MG63 (cell line): Measurements from ENCODE around the gene RGS6. TPM values are rescaled to one million over a fixed set of nuclear protein-coding genes. Genes with fewer than 3 reads are reported as not detected.

Experiments used
- DNase-seq: peaks from one replicate; pipeline ENCODE4 v3.0.0-alpha.2; 2020
- H3K27me3 ChIP-seq: fragments of 250-450 bp; sonication (Bioruptor Pico); 2 replicates; pipeline ENCODE4 v1.5.1; 2020; ENCODE audit warnings: mild to moderate bottlenecking, moderate library complexity
- H3K36me3 ChIP-seq: fragments of 250-450 bp; sonication (Bioruptor Pico); 2 replicates; pipeline ENCODE4 v1.5.1; 2020; ENCODE audit warnings: mild to moderate bottlenecking, moderate library complexity
- H3K4me3 ChIP-seq: fragments of 250-450 bp; sonication (Bioruptor Pico); 2 replicates; pipeline ENCODE4 v1.5.1; 2020; ENCODE audit warnings: mild to moderate bottlenecking, moderate library complexity
- H3K9me3 ChIP-seq: fragments of 250-450 bp; sonication (Bioruptor Pico); 2 replicates; pipeline ENCODE4 v1.5.1; 2020; ENCODE audit warnings: mild to moderate bottlenecking, moderate library complexity
- total RNA-seq: library from RNA; depleted of rRNA; stranded (reverse); fragments of >200 nt; shearing (Covaris generic); gene quantifications from 2 replicates; pipeline ENCODE4 v1.2.3, GENCODE V29; 2014; ENCODE audit warnings: low replicate concordance

The RGS6 gene
- total RNA-seq, 1 experiment from 2014 or later: not detected

DNA sequence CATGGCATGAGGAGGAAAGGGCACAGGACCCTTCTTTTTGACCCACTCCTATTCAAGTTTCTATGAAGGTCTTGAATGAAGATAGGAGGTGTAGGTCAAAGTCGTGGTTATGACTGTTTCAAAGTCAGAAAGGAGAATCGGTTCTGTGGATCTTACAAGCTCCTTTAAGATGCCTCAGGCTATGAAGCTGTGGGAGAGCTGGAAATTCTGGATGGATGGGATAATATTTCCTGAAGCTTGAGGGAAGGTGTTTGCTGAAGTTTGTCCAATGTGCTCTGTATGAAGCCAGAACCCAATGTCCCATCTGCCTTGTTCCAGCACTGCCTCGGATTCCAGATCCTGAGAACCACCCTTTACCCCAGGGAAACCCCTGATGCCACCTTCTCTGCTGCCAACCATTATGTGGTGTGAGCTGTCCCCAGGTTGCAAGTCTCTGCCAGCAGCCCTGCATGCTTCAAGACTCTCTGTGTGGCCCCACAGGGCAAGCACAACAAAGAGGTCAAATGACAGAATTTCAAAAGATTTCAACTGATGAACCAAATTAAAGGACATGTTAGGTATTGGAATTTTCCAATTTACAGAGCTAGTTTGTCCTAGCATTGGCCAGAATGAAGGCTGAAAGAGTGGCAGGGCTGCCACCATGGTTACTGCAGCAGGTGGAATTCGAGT lies 472.0 kb downstream of the RGS6 start:
- Histone ChIP-seq H3K4me3 (no peak overlapping the region), H3K9me3 (no peaks in the 10 kb centered on the region)
- no peak for DNase-seq

DNA sequence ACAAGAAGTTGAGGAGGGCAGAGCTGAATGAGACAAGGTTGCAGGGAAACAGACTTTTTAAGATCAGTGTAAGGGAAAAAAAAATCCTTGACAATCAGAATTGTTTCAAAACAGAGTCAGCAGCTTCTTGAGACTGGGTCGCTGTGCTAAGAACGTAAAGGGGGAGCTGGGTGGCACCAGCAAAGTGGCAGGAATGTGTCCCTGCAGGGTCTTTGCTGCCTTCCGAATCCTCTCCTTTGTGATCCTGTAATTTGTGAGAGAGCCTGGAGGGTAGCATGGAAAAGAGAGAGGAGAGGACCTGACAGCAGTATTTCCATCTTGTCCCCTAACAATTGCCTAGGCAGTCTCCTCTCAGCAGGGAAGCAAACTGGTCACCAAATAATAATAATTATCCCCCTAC lies 472.8 kb downstream of the RGS6 start:
- no peaks in the 10 kb centered on the region for H3K27me3 ChIP-seq
- DNase-seq: no peak
- no peak overlapping the region for H3K4me3 ChIP-seq
- H3K36me3 ChIP-seq: no peaks in the 10 kb centered on the region
- no peaks in the 10 kb centered on the region for H3K9me3 ChIP-seq

More for the DNA sequence above, 472.0 kb downstream of the RGS6 start:
- H3K27me3 ChIP-seq: no peaks in the 10 kb centered on the region
- no peaks in the 10 kb centered on the region for H3K36me3 ChIP-seq

DNA sequence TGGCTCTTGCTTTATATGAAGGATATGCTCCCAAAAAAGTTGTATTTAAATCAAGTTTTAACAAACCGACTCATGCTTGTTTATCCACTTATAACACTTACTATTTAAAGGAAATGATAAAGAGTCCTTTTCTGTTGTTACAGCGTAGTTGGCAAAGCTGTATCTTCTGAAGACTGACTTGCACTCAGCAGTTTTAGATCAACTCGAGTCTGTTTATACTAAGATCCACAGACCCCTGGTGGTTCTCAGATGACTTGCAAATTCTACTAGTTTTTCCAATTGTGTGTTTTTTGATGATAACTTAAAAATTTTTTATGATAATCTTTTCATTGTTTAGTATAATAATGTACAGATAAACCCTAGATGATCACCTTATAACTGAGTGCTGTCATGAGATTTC lies 475.8 kb downstream of the RGS6 start:
- H3K9me3 ChIP-seq: no peaks in the 10 kb centered on the region
- H3K36me3 ChIP-seq: no peaks in the 10 kb centered on the region
- no peak overlapping the region for H3K4me3 ChIP-seq
- DNase-seq: no peak
- no peaks in the 10 kb centered on the region for H3K27me3 ChIP-seq

DNA sequence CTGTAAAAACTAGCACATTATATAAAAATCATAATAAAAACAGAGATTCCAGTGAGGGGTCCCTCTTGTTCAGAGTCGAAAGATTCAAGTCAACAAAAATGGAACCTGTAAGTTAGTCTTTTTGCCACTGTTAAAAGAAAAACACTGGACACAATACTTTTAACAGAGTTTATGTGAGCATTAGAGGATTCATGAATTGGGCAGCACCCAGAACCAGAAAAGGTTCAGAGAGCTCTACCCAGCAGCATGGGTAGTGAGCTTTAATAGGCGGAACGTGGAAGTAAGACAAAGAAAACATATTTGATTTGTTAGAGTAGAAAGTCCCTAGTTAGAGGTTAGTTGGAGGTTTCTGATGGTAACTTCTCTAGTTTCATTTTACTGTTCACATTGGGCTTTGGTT lies 476.8 kb downstream of the RGS6 start:
- no peaks in the 10 kb centered on the region for H3K27me3 ChIP-seq
- H3K4me3 ChIP-seq: no peak overlapping the region
- no peak for DNase-seq
- H3K9me3 ChIP-seq: no peaks in the 10 kb centered on the region
- no peaks in the 10 kb centered on the region for H3K36me3 ChIP-seq

DNA sequence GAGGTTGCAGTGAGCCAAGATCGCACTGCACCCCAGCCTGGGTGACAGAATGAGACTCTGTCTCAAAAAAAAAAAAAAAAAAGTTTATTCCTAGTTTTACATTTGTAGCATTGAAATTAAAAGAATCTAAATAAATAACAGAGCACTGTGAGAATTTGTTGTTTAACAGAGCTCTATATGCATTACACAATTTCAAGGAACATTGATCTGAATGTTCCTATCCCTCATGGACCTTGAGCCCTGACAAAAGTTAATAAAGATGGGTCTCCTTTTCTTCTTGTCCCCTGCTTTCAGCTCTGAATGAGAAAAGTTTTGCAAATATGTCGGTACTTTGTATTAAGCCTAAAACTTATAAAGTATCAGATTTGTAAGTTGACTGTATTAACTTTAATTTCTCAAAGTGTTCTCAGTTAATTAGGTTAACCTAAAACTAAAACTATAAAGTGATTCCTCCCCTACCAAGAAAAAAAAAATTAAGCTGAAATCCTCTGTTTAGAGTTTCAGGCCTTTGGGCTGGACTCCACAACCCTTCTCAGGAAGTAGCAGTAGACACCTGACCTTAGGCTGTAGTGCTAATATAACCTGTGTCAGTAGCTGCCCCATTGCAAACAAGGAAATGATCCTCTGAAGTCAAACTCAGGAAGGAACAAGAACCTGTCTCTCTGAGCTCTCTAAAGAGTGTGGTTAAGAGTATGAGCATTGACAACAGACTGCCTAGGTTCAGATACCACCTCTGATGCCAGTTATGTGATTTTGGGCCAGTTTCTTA lies 484.0 kb downstream of the RGS6 start:
- Histone ChIP-seq H3K36me3 (no peaks in the 10 kb centered on the region), H3K4me3 (no peak overlapping the region), H3K27me3 (no peaks in the 10 kb centered on the region), H3K9me3 (no peaks in the 10 kb centered on the region)
- no peak for DNase-seq

DNA sequence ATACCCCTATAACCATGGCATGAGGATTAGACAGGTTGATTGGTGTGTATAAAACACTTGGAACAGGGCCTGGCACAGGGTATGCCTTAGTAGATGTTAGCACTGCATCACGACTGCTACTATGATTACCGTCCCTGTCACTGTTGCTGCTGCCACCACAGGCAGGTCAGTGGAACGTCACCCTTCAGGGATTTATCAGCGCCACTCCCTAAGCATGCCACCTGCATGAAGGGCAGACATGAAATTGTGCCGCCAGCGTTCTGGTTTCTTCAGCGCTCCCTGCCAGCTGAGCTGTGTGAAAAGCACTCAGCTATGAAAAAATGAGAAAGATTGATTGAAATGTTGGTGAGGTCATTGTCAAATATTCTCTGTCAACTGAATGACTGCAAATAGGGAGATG lies 484.7 kb downstream of the RGS6 start:
- Histone ChIP-seq H3K36me3 (no peaks in the 10 kb centered on the region), H3K9me3 (no peaks in the 10 kb centered on the region), H3K27me3 (no peaks in the 10 kb centered on the region), H3K4me3 (no peak overlapping the region)
- DNase-seq: no peak

DNA sequence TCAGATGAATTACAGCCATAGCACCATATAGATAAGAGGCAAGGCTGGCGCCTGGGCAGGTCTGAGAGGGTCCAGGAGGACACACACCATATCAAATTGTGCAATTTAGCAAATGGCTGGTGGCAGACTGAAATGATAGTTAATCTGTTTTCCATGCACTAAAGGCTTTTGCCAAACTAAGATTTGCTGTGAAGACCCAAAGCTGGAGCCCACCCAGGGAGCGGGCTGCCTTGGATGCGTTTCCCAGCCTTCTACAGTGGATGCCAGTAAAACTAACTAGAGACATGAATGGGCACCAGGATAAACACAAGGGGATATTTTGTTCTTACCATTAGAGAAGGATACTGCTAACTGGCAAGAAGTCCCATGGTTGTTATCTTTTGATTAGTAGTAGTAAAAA lies 486.6 kb downstream of the RGS6 start:
- no peak for DNase-seq
- Histone ChIP-seq H3K4me3 (no peak overlapping the region), H3K9me3 (no peaks in the 10 kb centered on the region), H3K27me3 (no peaks in the 10 kb centered on the region), H3K36me3 (no peaks in the 10 kb centered on the region)

DNA sequence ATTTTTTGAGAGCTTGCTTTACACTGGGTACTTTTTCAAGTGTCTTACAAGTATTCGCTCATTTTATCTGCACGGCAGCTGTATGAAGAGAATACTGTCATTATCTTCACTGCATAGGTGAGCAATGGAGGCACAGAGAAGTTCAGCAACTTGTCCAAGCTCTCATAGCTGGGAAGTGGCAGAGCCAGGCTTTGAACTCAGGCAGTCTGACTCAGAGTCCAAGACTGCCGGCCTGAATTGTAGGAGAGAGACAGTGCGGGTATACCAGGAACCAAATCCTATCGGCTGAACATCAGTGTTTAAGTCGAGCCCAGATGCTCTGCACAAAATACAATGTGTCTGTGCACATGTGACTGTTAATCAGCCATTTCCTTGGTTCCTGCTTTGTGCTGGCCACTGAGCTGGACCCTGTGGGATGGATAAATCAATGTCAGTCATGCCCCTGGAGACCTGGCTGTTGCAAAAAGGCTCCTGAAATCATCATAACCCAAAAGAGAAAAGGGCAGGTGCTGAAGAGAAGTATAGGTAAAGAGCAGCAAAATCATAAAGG lies 487.1 kb downstream of the RGS6 start:
- Histone ChIP-seq H3K4me3 (no peak overlapping the region), H3K27me3 (no peaks in the 10 kb centered on the region), H3K9me3 (no peaks in the 10 kb centered on the region), H3K36me3 (no peaks in the 10 kb centered on the region)
- no peak for DNase-seq

DNA sequence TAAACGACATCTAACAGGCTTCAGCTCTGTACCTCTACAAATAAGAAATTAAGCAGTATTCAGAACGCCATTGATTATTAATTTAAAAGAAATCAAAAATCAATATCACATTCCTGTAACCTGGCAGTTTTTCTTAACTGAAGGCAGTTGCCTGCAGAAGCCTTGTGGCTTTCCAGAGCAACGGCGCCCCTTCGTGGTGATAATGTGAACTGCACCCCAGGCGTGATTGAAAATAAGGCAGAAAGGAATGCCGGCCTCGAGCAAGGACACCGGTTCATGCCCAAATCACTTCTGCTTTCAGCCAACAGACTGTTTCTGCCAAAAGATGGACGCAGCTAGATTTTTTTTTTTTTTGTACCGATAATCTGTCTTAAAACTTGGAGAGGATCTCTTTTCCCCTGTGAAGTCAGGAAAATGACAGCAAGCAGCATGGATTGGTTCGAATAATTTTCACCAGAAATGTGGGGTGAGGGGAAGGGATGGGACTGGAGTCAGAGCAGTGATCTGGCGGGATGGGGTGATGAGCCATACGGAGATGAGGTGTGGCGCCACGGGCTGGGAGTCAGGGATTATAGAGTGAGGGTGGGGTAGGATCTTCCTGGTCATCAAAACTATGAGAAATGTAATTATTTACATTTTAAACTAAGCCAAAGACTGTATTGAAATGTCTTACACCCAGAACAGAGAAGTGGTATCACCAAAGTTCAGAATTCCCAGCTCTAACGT lies 488.7 kb downstream of the RGS6 start:
- no peaks in the 10 kb centered on the region for H3K9me3 ChIP-seq
- DNase-seq: peak; percentile 48
- H3K36me3 ChIP-seq: no peaks in the 10 kb centered on the region
- H3K27me3 ChIP-seq: no peaks in the 10 kb centered on the region
- no peak overlapping the region for H3K4me3 ChIP-seq

DNA sequence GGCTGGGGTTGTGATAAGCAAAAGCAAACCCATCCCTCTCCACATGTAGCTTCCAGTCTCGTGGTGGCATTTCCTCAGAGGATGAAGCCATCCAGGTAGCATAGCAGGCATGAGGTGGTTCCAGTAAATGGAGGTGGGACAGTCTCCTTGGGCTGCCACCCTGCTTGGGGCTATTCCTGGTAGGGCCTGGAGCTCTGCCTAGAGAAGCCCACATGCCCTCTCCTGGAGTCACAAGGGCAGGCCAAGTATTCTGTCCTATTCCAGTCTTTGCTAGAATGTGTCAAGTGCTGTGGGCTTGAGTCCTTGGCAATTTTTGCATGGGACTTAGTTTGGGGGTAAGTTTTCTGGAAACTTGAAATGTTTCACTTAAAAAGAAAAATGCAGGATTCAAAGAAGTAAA lies 491.7 kb downstream of the RGS6 start:
- no peaks in the 10 kb centered on the region for H3K9me3 ChIP-seq
- no peak for DNase-seq
- H3K4me3 ChIP-seq: no peak overlapping the region
- H3K36me3 ChIP-seq: no peaks in the 10 kb centered on the region
- H3K27me3 ChIP-seq: no peaks in the 10 kb centered on the region

DNA sequence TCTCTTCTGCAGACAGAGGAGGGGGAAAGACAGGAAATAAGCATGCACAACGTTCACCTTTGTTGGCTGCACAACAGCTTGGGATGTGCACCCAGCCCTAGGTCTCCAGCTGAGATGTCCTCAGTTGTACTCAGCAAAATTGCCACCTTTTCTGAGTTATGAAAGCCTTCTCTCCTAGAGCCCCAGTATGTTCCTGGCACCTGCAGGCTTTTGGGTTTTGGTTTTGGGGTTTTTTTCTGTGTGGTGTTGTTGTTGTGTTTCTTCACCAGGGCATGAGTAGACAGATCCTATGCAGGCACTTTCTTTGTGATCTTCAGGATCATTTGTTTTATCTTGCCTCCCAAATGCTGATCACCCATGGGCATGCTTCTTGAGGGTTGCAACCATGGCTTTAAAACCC lies 498.2 kb downstream of the RGS6 start:
- H3K9me3 ChIP-seq: no peaks in the 10 kb centered on the region
- no peak for DNase-seq
- no peak overlapping the region for H3K4me3 ChIP-seq
- no peaks in the 10 kb centered on the region for H3K27me3 ChIP-seq
- no peaks in the 10 kb centered on the region for H3K36me3 ChIP-seq

DNA sequence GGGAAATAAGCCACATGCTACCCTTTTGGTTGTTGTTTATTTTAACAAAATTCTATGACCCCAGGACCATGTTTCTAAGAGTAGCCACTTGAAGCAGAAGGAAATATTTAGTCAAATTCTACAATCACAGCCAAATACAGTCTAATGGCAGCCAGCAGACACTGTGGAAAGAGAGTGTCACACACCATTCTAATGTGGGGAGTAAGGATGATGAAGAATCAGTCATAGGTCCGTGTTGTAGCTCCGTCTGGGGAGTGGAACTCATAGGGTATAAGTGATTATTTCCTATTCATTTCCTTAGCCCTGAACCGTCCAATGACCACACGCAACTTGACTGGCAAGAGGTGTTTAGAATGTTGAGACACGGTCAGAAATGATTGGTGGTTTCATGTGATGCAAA lies 500.5 kb downstream of the RGS6 start:
- no peaks in the 10 kb centered on the region for H3K36me3 ChIP-seq
- no peaks in the 10 kb centered on the region for H3K9me3 ChIP-seq
- H3K27me3 ChIP-seq: no peaks in the 10 kb centered on the region
- DNase-seq: no peak
- no peak overlapping the region for H3K4me3 ChIP-seq

DNA sequence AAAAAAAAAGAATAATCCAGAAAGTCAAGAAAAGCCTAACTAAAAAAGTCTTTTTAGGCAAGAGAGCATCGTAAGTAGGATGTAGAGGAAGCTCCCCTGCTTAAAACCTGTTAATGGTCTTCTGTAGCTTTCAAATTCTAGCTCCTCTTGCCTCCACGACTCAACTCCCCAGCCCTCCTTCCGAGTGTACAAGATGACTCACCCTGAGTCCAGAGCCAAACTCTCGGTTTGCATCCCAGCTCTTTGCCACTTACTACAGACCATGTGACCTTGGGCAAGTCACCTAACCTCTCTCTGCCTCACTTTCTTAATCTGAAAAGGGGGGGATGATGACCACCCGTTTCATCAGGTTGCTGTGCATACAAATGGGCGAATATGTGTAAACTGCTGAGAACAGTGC lies 501.3 kb downstream of the RGS6 start:
- no peaks in the 10 kb centered on the region for H3K9me3 ChIP-seq
- DNase-seq: peak; percentile 44
- H3K27me3 ChIP-seq: no peaks in the 10 kb centered on the region
- H3K36me3 ChIP-seq: no peaks in the 10 kb centered on the region
- H3K4me3 ChIP-seq: no peak overlapping the region

DNA sequence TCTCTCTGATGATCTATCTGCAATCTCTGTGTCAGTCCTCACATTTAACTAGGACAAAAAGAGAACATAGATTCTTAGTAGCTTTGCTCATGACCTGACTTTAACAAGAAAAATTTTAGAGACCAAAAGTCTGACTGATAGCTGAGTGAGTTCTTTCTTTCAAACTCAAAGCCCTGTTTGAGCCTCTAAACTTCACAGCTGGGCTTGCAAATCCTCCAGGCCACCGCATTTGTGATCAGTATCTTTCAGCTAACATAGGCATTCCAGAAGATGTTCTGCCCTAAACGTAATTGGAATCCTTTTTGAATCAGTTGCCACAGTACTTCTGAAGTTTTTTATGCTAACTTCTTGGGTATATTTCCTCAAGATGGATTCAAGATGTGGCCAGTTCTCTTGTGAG lies 502.6 kb downstream of the RGS6 start:
- Histone ChIP-seq H3K4me3 (no peak overlapping the region), H3K27me3 (no peaks in the 10 kb centered on the region), H3K36me3 (no peaks in the 10 kb centered on the region), H3K9me3 (no peaks in the 10 kb centered on the region)
- no peak for DNase-seq

DNA sequence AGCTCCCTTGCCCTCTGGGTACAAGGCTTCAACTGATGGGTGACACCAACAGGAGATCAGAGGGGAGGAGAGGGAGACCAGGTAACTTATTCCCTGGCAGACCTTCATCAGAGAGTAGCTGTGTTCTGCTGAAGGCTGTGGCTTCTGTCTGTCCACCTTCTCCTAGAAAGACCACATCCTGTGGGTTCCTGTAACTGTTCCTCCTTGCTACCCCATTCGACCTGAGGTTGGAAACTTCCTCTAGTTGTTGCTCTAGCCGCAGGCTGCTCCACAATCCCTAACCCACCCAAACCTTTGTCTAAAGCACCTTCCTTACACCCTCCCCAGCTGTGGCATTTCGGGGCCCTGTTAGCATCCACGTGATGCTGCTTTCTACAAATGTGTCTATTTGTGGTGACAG lies 507.5 kb downstream of the RGS6 start:
- Histone ChIP-seq H3K9me3 (no peaks in the 10 kb centered on the region), H3K27me3 (no peaks in the 10 kb centered on the region), H3K36me3 (no peaks in the 10 kb centered on the region), H3K4me3 (no peak overlapping the region)
- DNase-seq: no peak

DNA sequence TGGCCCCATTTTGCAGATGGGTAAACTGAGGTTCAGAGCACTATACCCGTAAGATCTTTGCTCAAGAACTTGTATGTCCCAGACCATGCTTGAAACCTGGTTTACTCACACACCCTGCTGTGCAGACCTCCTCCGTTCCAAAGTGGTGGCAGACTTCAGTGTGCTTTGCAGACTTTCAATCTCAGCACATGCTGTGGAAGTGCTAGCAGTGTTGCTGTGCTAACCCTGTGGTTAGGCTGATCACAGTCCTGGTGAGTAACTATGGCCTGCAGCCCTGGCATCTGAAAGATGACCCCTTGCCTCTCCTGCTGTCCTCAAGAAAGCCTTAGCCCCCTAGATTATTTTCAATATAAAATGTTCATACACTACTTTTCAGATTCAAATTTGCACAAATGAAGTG lies 511.0 kb downstream of the RGS6 start:
- Histone ChIP-seq H3K4me3 (no peak overlapping the region), H3K9me3 (no peaks in the 10 kb centered on the region), H3K27me3 (no peaks in the 10 kb centered on the region), H3K36me3 (no peaks in the 10 kb centered on the region)
- no peak for DNase-seq

DNA sequence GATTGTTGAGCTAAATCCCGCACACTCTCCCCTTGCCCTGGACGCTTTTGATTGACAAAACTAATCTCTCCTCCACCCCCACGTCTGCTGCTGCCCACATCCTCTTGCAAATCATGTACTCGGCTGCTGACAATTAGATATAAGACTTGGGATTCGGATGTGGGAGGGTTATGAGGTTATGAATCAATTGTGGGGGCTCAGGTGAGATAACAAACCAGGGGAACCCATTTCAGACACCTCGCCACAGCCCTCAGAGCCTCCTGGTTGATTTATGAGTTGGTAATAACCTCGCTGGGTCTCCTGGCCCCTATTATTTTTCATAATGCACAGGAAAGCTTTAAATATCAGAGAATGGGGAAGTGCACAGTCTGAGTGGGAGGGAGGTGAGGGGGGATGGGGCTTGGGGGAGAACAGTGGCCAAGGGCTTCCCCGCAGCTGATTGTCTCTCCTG lies 511.8 kb downstream of the RGS6 start:
- Histone ChIP-seq H3K27me3 (no peaks in the 10 kb centered on the region), H3K9me3 (no peaks in the 10 kb centered on the region), H3K36me3 (no peaks in the 10 kb centered on the region), H3K4me3 (no peak overlapping the region)
- DNase-seq: no peak
